Kidney epithelial cell (primary cell): ENCODE measurements around the gene TAP1. TPM values are rescaled to one million over a fixed set of nuclear protein-coding genes. Genes with fewer than 3 reads are reported as not detected.

ENCODE experiments used
- DNase-seq: peaks from one replicate; pipeline ENCODE4 v3.0.0-alpha.2; 2010; ENCODE audit warnings: low read depth
- H3K27me3 ChIP-seq: 2 replicates; pipeline ENCODE4 v1.6.0; 2011; ENCODE audit warnings: low read length; ENCODE audit not compliant: control insufficient read depth, insufficient read depth
- H3K36me3 ChIP-seq: 2 replicates; pipeline ENCODE4 v1.5.1; 2011; ENCODE audit warnings: low read length; ENCODE audit not compliant: control insufficient read depth, insufficient read depth
- H3K4me3 ChIP-seq: 2 replicates; pipeline ENCODE4 v1.5.1; 2011; ENCODE audit warnings: low read depth, mild to moderate bottlenecking, control low read depth, low read length
- total RNA-seq: library from RNA; depleted of rRNA; stranded (reverse); fragments of >200 nt; gene quantifications from 2 replicates; pipeline ENCODE4 v1.2.3, GENCODE V29; 2015
- TF ChIP-seq, protein P1 (sequence below): IDR thresholded peaks from 2 replicates; pipeline ENCODE4 v1.5.1; 2011; ENCODE audit warnings: mild to moderate bottlenecking, moderate library complexity, low read length, control low read depth, inconsistent platforms; ENCODE audit not compliant: insufficient read depth, poor library complexity, severe bottlenecking

TAP1 gene
- total RNA-seq, 1 donor from 2014 or later, result 77.6 TPM

DNA sequence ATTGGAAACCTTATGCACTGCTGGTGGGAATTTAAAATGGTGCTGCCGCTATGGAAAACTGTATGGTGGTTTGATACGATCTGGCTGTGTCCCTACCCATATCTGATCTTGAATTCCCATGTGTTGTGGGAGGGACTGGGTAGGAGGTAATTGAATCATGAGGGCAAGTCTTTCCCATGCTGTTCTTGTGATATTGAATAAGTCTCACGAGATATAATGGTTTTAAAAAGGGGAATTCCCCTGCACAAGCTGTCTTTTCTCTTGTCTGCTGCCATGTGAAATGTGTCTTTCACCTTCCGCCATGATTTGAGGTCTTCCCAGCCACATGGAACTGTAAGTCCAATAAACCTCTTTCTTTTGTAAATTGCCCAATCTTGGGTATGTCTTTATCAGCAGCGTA lies 19.8 kb downstream of the TAP1 start:
- H3K4me3 ChIP-seq, result no peak overlapping the region
- DNase-seq, result no peak
- H3K27me3 ChIP-seq, result no peaks in the 10 kb centered on the region
- peaks cover 1% of the 10 kb centered on the region for H3K36me3 ChIP-seq
- TF ChIP-seq, protein P1, sequence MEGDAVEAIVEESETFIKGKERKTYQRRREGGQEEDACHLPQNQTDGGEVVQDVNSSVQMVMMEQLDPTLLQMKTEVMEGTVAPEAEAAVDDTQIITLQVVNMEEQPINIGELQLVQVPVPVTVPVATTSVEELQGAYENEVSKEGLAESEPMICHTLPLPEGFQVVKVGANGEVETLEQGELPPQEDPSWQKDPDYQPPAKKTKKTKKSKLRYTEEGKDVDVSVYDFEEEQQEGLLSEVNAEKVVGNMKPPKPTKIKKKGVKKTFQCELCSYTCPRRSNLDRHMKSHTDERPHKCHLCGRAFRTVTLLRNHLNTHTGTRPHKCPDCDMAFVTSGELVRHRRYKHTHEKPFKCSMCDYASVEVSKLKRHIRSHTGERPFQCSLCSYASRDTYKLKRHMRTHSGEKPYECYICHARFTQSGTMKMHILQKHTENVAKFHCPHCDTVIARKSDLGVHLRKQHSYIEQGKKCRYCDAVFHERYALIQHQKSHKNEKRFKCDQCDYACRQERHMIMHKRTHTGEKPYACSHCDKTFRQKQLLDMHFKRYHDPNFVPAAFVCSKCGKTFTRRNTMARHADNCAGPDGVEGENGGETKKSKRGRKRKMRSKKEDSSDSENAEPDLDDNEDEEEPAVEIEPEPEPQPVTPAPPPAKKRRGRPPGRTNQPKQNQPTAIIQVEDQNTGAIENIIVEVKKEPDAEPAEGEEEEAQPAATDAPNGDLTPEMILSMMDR, result no peak

DNA sequence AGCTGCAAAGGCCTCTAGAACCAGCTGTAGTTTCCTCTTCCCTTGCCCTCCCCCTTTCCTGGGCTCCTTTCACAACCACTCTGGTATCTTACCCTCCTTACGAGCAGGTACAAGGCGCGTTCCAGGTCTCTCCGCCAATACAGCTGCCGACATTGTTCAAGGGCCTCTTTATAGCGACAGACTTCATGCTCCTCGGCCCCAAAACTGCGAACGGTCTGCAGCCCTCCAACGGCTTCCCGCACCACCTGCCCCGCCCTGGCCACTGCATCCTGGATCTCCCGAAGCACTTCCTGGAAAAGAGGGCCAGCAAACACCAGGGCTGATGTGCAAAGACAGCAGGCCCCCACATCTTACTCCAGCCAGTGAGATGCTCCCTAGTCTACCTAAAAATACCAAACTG lies 21.0 kb downstream of the TAP1 start:
- TF ChIP-seq, protein P1, result no peak
- H3K27me3 ChIP-seq, result no peaks in the 10 kb centered on the region
- no peak overlapping the region for H3K4me3 ChIP-seq
- DNase-seq, result no peak
- peaks cover 1% of the 10 kb centered on the region for H3K36me3 ChIP-seq

DNA sequence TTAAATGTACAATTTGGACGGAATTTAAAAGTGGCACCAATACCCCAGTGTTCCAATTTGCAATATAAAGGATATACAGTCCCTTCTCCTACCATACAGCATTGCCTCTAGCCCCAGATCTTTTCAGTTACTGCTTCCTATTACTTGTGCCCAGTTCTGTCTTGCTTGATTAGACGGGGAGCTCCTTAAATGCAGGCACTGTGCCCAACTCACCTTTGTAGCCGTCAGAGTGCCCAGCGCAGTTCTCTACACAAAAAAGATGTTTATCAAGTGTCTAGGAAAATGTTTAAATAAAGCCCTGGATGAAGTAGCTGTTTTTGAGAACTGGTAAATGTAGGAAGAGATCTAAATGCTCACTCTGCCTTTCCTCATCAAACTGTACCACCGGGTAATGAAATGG lies 22.6 kb downstream of the TAP1 start:
- H3K27me3 ChIP-seq, result no peaks in the 10 kb centered on the region
- DNase-seq, result no peak
- no peak overlapping the region for H3K4me3 ChIP-seq
- peaks cover 1% of the 10 kb centered on the region for H3K36me3 ChIP-seq
- TF ChIP-seq, protein P1, result no peak

DNA sequence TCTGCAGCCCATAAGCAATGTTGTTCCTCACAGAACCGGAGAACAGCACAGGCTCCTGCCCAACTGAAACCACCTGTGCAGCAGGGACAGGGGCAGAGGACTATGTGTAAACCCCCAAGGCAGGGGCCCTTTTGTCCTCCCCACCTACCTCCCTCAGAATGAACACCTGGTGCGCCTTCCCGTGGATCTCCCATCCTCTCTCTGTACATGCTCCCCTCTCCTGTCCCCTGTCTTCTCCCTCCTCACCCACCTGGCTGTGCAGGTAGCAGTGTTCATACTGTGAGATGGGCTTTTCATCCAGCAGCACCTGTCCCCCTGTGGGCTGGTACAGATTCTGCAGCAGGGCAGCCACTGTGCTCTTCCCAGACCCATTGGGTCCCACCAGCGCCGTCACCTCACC lies 23.5 kb downstream of the TAP1 start:
- no peak for DNase-seq
- H3K36me3 ChIP-seq, result peaks cover 1% of the 10 kb centered on the region
- no peak overlapping the region for H3K4me3 ChIP-seq
- no peaks in the 10 kb centered on the region for H3K27me3 ChIP-seq
- TF ChIP-seq, protein P1, result no peak

DNA sequence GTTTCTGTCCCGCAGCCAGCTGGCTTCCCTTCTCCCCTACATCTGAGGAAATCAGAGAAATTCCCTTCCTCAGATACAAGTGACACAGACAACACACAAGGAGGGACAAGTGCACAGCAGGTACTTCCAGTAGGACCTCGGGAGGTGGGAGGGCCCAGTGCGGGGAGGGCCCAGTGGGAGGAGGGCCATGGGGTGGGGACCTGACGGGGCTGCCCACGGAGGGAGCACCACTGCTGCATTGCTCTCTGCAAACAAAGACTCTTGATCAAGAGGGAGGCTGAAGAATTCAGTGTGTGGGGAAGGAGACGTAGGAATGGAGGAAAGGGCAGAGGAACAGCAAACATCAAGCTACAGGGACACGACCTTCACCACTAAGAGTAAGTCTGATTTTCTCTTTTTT lies 24.0 kb downstream of the TAP1 start:
- DNase-seq, result no peak
- Histone ChIP-seq H3K36me3 (peaks cover 1% of the 10 kb centered on the region), H3K4me3 (no peak overlapping the region), H3K27me3 (no peaks in the 10 kb centered on the region)
- TF ChIP-seq, protein P1, result no peak

DNA sequence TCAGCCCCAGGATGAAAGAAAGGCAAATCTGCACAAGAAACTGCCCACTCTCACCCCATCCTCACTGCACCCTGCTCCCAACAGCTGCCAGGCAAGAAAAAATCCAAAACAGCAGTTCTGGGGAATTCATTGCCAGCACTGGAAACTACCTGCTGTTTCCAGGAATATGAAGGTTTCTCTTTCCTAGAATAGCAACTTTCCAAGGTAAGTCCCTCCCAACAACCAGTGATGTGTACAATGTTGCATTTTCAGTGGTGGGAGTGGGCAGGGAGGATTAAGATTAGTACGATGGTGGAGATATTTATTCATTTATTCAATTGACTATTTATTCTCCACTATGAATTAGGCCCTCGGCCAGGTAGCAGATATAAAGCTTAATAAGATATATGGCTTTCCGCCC lies 26.5 kb downstream of the TAP1 start:
- H3K36me3 ChIP-seq, result no peaks in the 10 kb centered on the region
- H3K27me3 ChIP-seq, result no peaks in the 10 kb centered on the region
- TF ChIP-seq, protein P1, result no peak
- DNase-seq, result no peak
- H3K4me3 ChIP-seq, result no peak overlapping the region
